HepG2 (cell line): Measurements from ENCODE around the gene SART1. TPM values are rescaled to one million over a fixed set of nuclear protein-coding genes. Genes with fewer than 3 reads are reported as not detected.
"Not testable (repeated sequence)": the region's sequence is repeated elsewhere in the genome, so short reads cannot be mapped to it uniquely, and the experiment has no call there.

ENCODE experiments used
- ATAC-seq: fragments of 200-7000 bp; cut with Tn5 transposase; 3 replicates; pipeline ENCODE4 v1.9.1; 2020; ENCODE audit warnings: mild to moderate bottlenecking, moderate library complexity
- BruUV-seq: library from RNA; stranded (reverse); fragments of 400-500 nt; replicated peaks from 2 replicates; lab custom pipeline; 2021; lab: Mats Ljungman, UMichigan
- CTCF ChIA-PET: fragments of 300-600 bp; formaldehyde crosslinking; extraction: SDS; loops from one replicate; lab custom pipeline; 2021; ENCODE audit warnings: low total read pairs, inconsistent platforms, low intra/inter-chr PET ratio; lab: Yijun Ruan, JAX
- POLR2A ChIA-PET: fragments of 350-600 bp; sonication (Branson Sonifier 250); formaldehyde crosslinking; loops from one replicate; lab custom pipeline; 2020; ENCODE audit warnings: antibody characterized with exemption, inconsistent platforms; lab: Yijun Ruan, JAX
- DNase-seq: peaks from one replicate; pipeline ENCODE4 v3.0.0-alpha.2; 2015; ENCODE audit warnings: low spot score
- FAIRE-seq: peaks from 3 replicates; lab custom pipeline; 2011; peaks lifted over from hg19 to GRCh38; lab: Jason Lieb, UNC
- H2AFZ ChIP-seq: one replicate; pipeline ENCODE4 v1.6.1; 2011; ENCODE audit warnings: low read length, inconsistent platforms
- H3K27ac ChIP-seq: fragments of 300-600 bp; 3 replicates; pipeline ENCODE4 v1.8.0; 2011; ENCODE audit warnings: mixed run types, mild to moderate bottlenecking, mixed read lengths, low read length, inconsistent platforms; ENCODE audit not compliant: insufficient read depth; ENCODE audit errors: extremely low read length
- H3K27me3 ChIP-seq, 2 experiments: fragments of 200-600 bp in 1 of 2; 2 replicates in 1 of 2; 3 replicates in 1 of 2; pipeline versions ENCODE4 v1.6.0 to v1.8.0; 2011; ENCODE audit warnings: low read length in 2 of 2, mild to moderate bottlenecking in 2 of 2, moderate library complexity in 2 of 2, inconsistent platforms in 1 of 2; ENCODE audit not compliant: insufficient read depth in 2 of 2, control insufficient read depth in 1 of 2
- H3K36me3 ChIP-seq, 2 experiments: fragments of 200-600 bp in 1 of 2; replicated peaks in 1 of 2; 2 replicates in 1 of 2; 3 replicates in 1 of 2; pipeline versions ENCODE4 v1.5.1 to v1.8.0; 2011; ENCODE audit warnings: low read length in 2 of 2, inconsistent platforms in 1 of 2; ENCODE audit not compliant: insufficient read depth in 2 of 2, control insufficient read depth in 1 of 2
- H3K4me1 ChIP-seq: 2 replicates; pipeline ENCODE4 v1.5.1; 2012; ENCODE audit warnings: low read length, inconsistent platforms; ENCODE audit not compliant: insufficient read depth
- H3K4me2 ChIP-seq: 2 replicates; pipeline ENCODE4 v1.6.0; 2011; ENCODE audit warnings: low read depth, low read length, inconsistent platforms
- H3K4me3 ChIP-seq, 3 experiments: fragments of 200-600 bp in 1 of 3; sonication (generic), shearing (Covaris generic) in 1 of 3; replicated peaks in 1 of 3; 2 replicates each; pipeline ENCODE4 v1.5.1; 2011 to 2016; ENCODE audit warnings: low read length in 3 of 3, inconsistent platforms in 2 of 3, low read depth in 2 of 3, mild to moderate bottlenecking in 2 of 3, control low read depth in 1 of 3, mixed read lengths in 1 of 3; ENCODE audit not compliant: insufficient read depth in 1 of 3
- H3K79me2 ChIP-seq: one replicate; pipeline ENCODE4 v1.6.1; 2011; ENCODE audit warnings: low read length, inconsistent platforms; ENCODE audit not compliant: insufficient read depth
- H3K9ac ChIP-seq: 2 replicates; pipeline ENCODE4 v1.6.0; 2011; ENCODE audit warnings: mild to moderate bottlenecking, low read depth, low read length, inconsistent platforms; ENCODE audit not compliant: insufficient read depth
- H3K9me3 ChIP-seq: 2 replicates; pipeline ENCODE4 v1.5.1; 2012; ENCODE audit warnings: mild to moderate bottlenecking, low read length
- H4K20me1 ChIP-seq: 2 replicates; pipeline ENCODE4 v1.6.0; 2011; ENCODE audit warnings: inconsistent platforms, mild to moderate bottlenecking, low read length, moderate library complexity; ENCODE audit not compliant: insufficient read depth
- MAFF ChIP-seq: IDR thresholded peaks from 2 replicates; pipeline ENCODE4 v1.6.1; 2011; ENCODE audit warnings: low read depth, low read length, improper control_type of control experiment
- MAFK ChIP-seq, 2 experiments: IDR thresholded peaks in 1 of 2; conservative IDR thresholded peaks in 1 of 2; 2 replicates each; pipeline ENCODE4 v1.6.1; 2011; ENCODE audit warnings: improper control_type of control experiment in 2 of 2, low read length in 2 of 2
- ZNF777 ChIP-seq: sonication (generic); formaldehyde crosslinking; IDR thresholded peaks from 2 replicates; pipeline ENCODE4 v1.4.0; 2020; ENCODE audit warnings: missing genetic modification reagents
- WGBS: methylation state at CpG from one replicate; pipeline ENCODE4 v1.1.6; 2017; ENCODE audit warnings: low lambda C conversion rate; 5-methylcytosine and 5-hydroxymethylcytosine counted together
- in situ Hi-C: cut with HindIII; loops from 2 replicates; pipeline ENCODE4 v1.10.0; 2017; ENCODE audit warnings: low pct_unique_long_range_greater_than_20kb; ENCODE audit not compliant: extremely low pct_ligation_motif_present
- intact Hi-C: fragments of 100-400 bp; cut with micrococcal nuclease; formaldehyde crosslinking; loops from one replicate; pipeline ENCODE4 v1.10.0; 2022; ENCODE audit not compliant: unreplicated experiment
- polyA plus RNA-seq, 8 experiments: library from polyadenylated mRNA; depleted of rRNA in 3 of 8; stranded (reverse) in 7 of 8; unstranded in 1 of 8; fragments of >200 nt; fragmentation: Illumina TruSeq in 4 of 8; extraction: Trizol in 4 of 8; gene quantifications; 2 replicates each; pipeline versions ENCODE4 v1.2.1 to v1.2.3, GENCODE V29; 2011 to 2016; ENCODE audit warnings: low read depth in 4 of 8, missing spikeins in 1 of 8, mixed read lengths in 1 of 8; ENCODE audit not compliant: insufficient read depth in 1 of 8
- total RNA-seq, 5 experiments: library from RNA; depleted of rRNA; stranded (reverse); fragments of >200 nt; fragmentation: Illumina TruSeq; extraction: Trizol; gene quantifications; 2 replicates each; pipeline ENCODE4 v1.2.3, GENCODE V29; 2016; ENCODE audit warnings: low read depth in 1 of 5

Gene SART1
- total and polyA plus RNA-seq, 2 of the 13 experiments (the other 11 are each of a cell fraction or from before 2014, with no cell fraction given): 11.3 to 22.5 TPM

- WGBS: 82% methylated on average over 5 of the region's 5 CpGs
Measured at GRCh38 chr11:65950711-65951110, 10.8 kb upstream of the SART1 start.

GRCh38 chr11:65951641-65952040 is 9.9 kb upstream of the SART1 start:
- BruUV-seq, in situ Hi-C loops, H3K9me3 ChIP-seq, intact Hi-C loops, H3K27ac ChIP-seq, FAIRE-seq, H3K79me2 ChIP-seq, H3K9ac ChIP-seq, DNase-seq, CTCF ChIA-PET, H4K20me1 ChIP-seq, H3K36me3 ChIP-seq, H2AFZ ChIP-seq, ATAC-seq: not testable (repeated sequence)
- 5% methylated on average over 3 of the region's 3 CpGs for WGBS
- H3K27me3 ChIP-seq: peaks cover 0 to 13% of the 10 kb centered on the region in 2 experiments; a peak in 4 of 5 replicates
- 0 out of 6 replicates have a peak overlapping the region, but pooled peaks of 1 of the 3 experiments have one; percentile 28 for H3K4me3 ChIP-seq
- peaks cover 52% of the 10 kb centered on the region for H3K4me1 ChIP-seq
- POLR2A ChIA-PET: interaction anchor here (1.3 kb wide), 2 partner anchors 9 to 64 kb away, joined by 3 to 7 read pairs; partner anchors contain the start of gene FIBP
- peak; percentile 23; the same call in 1 of the 2 replicates for TF ChIP-seq ZNF777 (CRISPR knock-in tag)
- H3K4me2 ChIP-seq: peak overlapping the region; percentile 59; the same call in 1 of the 2 replicates

More at GRCh38 chr11:65950711-65951110, 10.8 kb upstream of the SART1 start:
- TF ChIP-seq MAFF: peak; percentile 40; the same call in 1 of the 2 replicates
- peak; percentile 26 to 60; a peak in 2 of 4 replicates for TF ChIP-seq MAFK (conservative IDR thresholded peaks at IDR 0.05 in 1 of 2, IDR thresholded peaks at IDR 0.05 in 1 of 2; ENCODE audit: low read length in 2 of 2)
- H3K27ac ChIP-seq, H4K20me1 ChIP-seq, BruUV-seq, FAIRE-seq, H3K9me3 ChIP-seq, DNase-seq, CTCF ChIA-PET, H3K36me3 ChIP-seq, intact Hi-C loops, H3K4me2 ChIP-seq, H3K4me3 ChIP-seq, H2AFZ ChIP-seq, in situ Hi-C loops, POLR2A ChIA-PET, ATAC-seq, H3K9ac ChIP-seq, H3K79me2 ChIP-seq: not testable (repeated sequence)
- H3K27me3 ChIP-seq: peaks cover 0 to 22% of the 10 kb centered on the region in 2 experiments; a peak in 4 of 5 replicates
- H3K4me1 ChIP-seq: peaks cover 55% of the 10 kb centered on the region
